ENCODE results near the gene NSFL1C.
"Not testable (repeated sequence)": the region's sequence is repeated elsewhere in the genome, so short reads cannot be mapped to it uniquely, and the experiment has no call there.

Gene NSFL1C

DNA sequence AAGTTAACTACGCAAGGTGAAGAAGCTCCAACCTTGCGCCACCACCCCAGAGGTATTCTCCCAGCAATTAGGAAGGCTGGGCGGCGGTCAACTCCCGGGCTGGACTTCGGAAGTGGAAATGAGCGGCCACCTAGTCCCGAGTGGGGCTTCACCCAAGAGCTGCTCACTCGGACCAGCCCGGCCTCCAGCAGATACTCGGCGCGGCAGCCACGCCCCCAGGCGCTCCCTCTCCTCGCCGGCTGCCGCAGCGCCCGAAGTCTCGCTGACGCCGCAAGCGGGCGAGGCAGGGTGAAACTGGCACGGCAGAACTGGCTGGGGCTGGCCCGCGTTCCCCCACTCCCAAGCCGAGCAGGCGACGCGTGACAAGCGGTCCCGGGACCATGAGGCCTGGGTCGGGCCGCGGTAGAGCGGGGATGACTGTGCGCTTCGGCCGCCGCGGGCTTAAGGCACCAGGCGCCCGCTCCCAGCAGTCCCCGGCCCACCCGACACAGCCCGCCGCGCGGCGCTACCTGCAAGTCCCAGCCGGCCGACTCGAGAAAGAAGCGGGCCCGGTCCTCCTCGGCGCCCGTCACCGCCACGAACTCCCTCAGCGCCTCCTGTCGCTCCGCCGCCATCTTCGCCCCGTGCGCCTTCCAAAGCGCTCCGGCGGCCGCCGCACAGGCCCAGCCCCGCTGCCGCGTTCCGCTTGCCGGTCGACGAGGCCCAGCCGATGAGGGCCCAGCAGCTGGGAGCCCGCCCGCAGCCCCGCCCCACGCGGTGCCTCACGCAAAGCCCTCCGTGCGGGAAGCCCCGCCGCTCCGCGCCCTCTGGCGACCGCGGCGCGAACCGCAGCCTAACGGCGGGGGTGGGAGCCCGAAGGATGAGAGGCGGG lies at the start of gene NSFL1C:
TSS of gene NSFL1C (minus strand) at position 639 of the 871 bp plus-strand sequence. CDS start at position 614, 25 bp downstream.
- peak; percentile 98 for DNase-seq

DNA sequence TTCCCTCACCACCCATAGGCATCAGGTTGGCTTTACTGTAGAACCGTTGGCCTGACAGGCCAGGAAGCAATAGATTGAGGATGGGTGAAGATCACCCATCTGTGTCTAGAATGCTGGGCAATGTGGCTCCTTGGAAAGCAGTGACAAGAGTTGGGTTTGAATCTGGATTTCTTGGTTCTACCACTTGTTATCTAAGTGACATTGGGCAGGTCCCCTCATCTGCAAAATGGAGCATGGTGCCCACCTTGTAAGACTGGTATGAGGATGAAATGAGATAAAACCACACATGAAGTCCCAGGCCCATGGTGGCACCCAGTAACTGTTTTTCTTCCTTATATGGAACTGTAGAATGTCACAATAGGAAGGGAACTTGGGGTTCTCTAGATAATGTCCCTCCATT lies 47.2 kb upstream of the NSFL1C start:
- DNase-seq: no peak

DNA sequence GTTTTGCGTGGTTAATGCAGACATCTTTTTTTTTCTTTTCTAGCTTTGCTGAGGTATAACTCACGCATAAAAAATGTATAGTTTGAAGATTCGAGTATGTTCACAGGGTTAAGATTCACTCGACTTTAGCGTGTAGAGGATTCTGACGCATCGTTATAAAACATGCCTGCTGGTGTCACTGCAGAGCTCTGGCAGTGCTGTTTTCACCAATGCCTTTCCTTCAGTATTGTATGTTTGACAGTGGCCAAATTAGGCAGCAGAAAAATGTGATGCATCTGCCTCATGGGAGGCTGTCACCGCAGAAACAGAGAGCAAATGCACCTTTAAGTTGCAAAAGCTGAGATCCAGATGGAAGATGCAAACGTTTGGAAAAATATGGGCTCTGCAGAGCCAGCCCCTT lies 42.6 kb upstream of the NSFL1C start:
- peak; percentile 46 for DNase-seq

DNA sequence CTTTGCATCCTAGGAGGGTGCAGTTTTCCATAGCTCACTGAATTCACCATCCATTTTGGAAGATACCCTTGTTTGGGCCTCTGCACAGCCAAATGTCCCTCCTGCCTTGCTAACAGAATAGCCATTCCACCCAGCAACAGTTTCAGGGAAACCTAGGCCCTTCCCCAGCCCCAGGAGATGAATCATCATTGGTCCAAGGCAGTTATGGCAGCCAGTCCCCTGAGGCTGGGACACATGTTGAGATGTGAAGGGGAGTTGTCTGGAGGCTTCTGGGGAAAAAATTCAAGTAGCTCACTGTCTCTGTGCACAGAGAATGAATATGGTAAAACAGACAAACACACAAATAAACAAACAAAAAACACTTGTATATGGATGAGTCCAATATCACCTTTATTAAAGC lies 41.9 kb upstream of the NSFL1C start:
- no peak for DNase-seq

DNA sequence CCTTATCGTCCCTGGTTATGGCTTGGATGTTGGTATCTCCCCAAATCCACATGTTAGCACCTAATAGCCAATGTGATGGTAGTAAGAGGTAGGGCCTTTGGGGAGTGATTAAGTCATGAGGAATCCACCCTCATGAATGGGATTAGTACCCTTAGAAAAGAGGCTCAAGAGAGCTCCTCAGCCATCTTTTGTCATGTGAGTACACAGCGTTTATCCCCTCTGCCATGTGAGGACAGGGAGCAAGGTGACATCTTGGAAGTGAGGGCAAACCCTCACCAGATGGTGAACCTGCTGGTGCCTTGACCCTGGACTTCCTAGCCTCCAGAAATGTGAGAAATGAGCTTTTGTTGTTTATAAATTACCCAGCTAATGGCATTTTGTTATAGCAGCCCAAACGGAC lies 40.6 kb upstream of the NSFL1C start:
- DNase-seq: no peak

DNA sequence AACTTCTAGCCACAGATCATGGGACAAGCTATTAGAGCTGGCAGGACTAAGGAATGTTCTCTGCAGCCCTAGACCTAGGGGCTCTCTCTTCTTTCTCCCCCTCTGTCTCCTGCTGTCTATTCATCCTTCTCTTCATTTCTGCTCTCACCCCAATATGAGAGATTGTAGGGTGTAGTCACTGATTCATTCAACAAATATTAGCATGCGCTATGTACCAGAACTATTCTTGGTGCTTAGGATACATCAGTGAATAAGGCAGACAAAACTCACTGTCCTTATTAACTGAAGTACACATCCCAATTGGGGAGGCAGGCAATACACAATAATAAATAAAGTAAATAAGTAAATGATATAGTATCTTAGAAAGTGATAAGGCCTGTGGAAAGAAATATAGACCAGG lies 39.2 kb upstream of the NSFL1C start:
- no peak for DNase-seq

DNA sequence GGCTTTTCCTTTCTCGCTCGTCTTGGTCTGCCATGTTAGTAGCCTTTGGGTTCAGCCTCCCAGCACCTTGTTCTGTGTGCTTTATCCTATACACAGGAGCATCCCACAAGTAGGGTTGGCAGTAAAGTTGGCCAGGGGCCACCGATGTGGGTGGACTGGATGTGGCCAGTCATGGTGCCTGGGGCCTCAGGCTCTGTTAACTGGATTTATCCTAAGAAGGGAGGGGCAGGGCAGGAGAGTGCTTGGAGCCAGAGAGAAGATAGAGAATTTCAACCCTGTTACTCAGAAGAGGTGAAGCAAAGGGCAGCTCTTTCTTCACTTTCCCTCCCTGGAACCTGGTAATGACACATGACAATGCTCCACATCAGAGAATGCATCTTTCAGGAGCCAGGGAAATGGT lies 38.7 kb upstream of the NSFL1C start:
- DNase-seq: no peak

DNA sequence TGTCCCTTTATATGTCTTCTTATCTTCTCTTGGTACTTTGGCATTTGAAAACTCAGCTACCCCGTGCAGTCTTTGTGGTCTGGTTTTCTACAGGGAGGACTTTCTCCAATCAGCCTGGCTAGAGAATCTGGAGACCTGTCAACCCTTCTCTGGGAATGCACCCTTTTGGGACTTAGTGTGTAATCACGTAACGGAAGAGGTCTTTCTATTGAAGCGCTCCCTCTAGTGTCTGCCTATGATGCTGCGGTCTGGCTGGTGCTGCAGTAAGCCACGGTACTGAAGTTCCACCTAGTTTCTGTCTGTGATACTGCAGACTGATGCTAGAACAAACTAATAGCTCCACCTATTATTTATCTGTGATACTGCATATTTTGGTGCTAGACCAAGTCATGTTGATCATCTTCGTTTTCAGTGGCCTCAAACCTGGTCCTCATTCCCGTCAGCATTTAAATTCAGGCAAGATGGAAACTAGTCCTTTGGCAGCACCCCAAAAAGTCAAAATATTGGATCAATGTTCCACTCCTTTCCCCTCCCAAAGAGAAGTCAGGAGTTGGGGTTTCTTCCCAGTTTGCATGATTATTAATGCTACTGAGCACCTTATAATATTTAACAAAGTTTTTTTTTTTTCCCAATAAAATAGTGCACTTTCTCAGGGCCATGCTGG lies 37.0 kb upstream of the NSFL1C start:
- DNase-seq: peak; percentile 77

DNA sequence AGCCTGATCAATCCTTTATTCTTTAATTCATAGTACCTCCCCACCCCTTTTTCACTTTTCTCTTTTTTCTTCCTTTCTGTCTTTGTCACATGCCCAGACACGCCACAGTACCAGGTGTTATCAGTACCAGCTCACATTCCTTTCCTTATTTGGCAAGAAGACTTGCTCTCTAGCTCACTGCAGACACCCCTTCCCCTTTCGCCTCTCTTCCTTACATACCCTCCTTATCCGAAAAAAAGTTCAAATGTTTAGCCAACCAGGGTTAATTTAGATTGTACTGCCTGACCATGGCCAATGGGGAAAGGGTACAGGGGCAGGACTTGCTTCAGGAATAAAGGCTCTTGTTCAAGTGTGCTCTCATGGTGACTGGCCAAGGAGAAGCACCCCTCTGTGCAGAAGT lies 33.8 kb upstream of the NSFL1C start:
- no peak for DNase-seq

DNA sequence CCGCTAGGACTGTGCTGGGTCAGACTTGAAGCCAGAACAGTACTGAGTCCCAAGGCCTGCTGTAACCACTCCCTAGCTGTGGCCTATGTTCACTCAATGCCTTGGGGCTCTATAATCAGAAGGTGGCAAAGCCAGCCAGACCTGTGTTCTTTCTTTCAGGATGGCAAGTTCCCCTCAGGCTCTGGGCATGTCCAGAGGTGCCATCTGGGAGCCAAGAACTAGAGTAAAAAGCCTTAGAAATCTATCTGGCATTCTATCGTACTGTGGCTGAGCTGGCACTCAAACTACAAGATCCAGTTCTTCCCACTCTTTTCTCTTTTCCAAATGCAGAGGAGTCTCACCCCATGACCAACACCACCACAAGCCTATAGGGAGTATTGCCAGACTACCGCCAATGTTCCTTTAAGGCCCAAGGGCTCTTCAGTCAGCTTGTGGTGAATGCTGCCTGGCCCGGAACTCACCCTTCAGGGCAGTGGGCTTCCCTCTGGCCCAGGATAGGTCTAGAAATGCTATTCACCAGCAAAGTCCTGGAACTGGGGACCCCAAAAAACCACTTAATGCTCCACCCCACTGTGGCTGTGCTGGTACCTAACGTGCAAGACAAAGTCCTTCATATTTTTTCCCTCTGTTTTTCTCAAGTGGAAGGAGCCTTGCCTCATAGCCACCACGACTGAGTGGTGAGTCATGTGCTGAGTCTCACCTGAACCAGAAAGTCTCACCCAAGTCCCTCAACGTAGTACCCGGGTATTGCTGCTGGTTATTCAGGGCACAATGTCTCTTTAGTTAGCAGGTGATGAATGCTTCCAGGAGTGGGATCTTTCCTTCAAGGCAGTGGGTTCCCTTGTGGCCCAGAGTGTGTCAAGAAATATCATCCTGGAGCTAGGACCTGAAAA lies 33.1 kb upstream of the NSFL1C start:
- DNase-seq: no peak

DNA sequence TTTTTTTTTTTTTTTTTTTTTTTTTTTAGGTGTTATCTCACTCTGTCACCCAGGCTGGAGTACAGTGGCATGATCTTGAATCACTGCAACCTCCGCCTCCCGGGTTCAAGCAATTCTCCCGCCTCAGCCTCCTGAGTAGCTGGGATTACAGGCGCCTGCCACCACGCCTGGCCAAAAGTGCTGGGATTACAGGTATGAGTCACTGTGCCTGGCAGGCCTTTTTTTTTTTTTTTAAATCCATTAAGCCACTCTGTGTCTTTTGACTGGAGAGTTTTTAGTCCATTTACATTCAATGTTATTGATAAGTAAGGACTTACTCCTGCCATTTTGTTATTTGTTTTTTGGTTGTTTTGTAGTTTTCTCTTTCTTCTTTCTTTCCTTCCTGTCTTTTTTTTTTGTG lies 30.7 kb upstream of the NSFL1C start:
- not testable (repeated sequence) for DNase-seq

DNA sequence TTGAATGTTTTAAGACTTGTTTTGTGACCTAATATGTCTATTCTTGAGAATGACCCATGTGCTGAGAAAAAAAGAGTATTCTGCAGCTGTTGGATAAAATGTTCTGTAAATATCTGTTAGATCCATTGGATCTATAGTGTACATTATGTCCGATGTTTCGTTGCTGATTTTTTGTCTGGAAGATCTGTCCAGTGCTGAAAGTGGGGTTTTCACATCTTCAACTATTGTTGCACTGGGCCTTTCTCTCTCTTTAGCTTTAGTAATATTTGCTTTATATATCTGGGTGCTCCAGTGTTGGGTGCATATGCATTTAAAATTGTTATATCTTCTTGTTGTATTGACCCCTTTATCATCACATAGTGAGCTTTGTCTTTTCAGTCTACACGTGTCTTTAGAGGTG lies 30.3 kb upstream of the NSFL1C start:
- no peak for DNase-seq

DNA sequence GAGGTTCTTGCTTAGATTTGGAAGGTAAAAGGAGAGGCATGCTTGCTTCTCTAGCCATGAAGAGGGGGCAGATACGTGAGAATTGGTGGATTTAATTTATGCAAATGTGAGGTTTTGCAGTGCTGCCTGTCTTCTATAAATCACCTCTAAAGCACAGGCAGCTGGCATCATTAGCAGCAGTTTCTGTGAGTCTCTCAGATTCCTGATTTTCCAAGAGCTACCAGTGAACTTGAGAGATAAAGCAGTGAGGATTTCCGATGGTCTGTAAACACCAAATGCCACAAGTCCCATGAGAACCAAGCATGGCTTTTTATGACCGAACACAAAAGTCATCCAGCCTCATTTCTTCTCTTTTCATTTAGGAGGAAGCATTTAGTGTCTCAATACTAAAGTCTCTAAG lies 27.8 kb upstream of the NSFL1C start:
- no peak for DNase-seq

DNA sequence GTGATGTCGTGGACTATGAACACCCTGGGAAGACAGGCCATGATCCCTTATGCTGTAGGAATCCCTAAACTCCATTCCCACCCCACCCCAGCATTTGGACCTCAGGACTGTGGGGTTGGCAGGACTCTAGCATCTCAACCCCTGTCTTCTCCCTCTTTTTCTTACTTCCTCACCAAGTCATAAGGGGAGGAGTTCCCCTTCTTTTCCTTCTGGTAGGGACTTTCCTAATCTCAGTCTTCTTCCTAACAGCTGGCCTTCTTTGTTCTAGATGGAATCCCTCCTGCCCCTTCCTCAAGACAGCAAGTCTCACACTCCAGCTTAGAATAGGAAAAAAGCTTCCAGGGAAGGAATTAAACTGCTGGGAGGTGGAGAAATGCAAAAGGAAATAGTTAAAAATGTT lies 26.9 kb upstream of the NSFL1C start:
- no peak for DNase-seq

DNA sequence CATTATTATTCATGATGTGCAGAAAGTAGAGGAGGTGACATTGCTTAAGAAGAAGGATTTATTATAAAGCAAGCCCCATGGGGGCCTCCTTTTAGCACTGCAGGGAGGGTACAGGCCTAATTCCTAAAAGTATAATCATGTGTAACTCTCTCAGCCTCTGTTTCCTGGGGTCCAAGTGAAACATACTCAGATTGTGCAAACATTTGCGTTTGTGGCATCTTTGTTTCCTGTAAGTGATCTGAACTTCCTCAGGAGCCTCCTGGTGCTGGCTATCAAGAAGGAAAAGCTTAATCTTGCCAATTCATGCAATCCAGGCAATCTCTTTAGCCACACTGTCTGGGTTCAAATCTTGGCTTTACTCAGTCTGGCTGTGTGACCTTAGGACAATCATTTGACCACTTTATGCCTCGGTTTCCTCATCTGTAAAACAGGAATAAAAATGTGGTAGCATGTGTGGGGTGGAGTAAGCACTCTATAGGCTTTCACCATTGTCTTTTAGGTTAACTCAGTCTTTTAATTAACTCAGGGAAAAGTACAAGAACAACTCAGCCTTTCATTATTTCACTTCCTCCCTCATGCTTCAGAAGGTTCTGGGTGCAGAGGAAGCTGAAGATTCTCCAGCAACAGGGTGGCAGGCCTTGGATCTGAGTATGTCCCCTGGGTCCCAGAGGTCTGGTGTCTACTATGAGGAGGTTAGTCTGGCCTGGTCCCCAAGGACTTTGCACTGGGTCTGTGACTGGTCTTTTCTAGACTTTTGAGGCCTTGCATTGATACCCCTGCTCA lies 25.4 kb upstream of the NSFL1C start:
- DNase-seq: no peak

DNA sequence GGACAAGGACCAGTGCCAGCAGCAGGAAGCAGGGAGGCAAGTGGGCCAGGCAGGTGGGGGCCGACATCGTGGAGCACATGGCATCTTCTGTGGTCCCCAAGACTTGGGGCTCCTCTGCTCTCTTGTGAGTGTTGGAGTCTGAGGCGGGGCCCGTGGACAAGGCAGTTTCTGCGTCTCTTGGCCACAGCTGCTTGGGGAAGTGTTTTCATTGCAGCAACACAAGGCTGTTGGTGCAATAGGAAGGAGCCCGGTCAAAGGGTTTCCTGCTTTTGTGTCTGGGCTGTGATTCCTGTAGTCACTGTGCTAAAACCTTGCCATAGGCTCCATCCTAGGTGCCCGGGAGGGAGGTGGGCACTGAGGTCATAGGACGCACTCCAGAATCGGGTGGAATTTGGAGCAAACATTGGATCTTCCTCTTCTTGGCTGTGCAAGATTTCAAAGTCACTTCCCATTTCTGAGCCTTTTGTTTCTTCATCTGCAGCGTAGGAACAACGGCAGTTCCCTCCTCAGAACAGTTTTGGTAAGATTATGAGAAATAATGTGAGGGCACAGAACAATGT lies 24.7 kb upstream of the NSFL1C start, which contains the start of gene SIRPB2:
TSS of gene SIRPB2 (minus strand) at position 140 of the 560 bp plus-strand sequence. CDS start at position 79, 61 bp downstream.
- DNase-seq: no peak

DNA sequence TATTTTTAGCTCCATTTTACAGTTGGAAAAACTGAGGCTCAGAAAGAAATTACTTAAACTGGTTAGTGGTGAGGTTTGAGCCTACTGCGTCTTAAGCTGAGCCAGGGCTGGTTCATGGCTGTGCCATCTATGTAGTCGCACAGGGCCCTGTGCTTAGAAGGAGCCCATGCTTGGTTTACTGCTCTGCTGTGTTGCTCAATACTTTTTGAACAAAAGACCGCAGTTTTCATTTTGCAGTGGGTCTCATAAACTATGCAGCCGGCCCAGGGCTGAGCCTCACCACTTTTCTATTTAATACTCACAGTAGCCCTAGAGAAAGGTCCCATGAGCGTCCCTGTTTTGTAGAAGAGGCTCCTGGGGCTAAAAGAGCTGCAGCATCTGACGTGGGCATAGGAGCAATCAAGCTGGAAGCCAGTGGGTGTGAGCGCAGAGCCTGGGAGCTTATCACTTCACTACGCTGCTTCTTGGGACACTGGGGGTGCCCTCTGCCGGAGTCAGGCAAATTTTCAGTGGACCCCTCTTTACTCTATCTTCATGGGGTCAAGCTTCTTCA lies 24.1 kb upstream of the NSFL1C start:
- no peak for DNase-seq

DNA sequence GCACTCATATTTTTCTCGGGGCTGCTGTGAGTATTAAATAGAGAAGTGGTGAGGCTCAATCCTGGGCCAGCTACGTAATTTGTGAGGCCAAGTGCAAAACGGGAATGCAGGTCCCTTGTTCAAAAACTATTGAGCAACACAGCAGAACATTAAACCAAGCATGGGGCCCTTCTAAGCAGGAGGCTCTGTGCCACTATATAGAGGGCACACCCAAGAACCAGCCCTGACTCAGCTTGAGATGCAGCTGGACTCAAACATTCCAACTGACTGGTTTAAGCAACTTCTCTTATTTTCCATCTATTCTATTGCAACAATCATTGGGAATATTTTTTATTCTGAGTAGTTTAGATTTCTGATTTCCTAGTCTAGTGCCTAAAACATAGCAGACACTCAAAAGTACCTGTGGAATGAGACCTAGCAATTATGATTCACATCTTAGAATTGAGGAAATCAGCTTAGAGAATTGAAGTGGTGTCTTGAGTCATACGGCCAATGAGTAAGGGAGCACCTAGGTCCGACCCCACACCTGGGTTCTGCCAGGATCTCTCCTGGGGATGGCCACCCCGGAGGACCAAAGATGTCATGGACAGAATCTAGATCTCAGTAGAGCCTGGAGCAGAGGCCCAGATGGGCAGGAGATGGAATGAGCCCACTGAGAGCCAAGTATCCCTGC lies 23.3 kb upstream of the NSFL1C start:
- DNase-seq: no peak

DNA sequence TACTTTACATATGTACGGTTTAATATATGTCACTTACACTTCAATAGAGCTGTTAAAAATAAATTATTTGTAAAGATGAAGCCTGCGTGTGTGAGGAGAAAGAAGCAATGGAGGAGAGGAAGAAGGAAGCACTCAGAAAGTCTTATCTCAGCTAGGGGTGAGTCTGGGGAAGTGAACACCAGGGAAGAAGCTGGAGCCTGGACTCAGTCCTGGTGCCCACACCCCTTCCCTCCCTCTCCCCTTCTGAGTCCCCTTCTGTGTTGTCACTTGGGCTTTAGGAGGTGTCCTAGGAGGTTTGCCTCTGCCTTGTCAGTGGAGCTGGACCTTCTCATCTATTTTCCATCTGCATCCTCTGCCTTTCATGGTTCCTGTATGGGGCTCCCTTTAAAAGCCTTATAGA lies 22.7 kb upstream of the NSFL1C start:
- no peak for DNase-seq

DNA sequence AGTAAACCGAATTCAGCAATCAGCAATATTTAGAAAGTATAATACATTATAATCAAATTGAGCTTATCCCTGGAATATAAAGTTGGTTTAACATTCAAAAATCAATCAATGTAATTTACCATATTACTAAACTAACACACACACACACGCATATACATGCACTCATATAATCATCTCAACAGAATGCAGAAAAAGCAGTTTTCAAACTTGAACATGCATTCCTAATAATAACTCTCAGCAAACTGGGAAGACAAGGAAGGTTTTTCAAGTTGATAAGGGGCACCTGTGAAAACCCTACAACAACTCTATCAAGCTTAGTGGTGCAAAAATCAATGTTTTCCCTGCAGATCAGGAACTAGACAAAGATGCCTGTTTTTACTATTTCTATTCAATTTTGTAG lies 19.9 kb upstream of the NSFL1C start:
- no peak for DNase-seq

DNA sequence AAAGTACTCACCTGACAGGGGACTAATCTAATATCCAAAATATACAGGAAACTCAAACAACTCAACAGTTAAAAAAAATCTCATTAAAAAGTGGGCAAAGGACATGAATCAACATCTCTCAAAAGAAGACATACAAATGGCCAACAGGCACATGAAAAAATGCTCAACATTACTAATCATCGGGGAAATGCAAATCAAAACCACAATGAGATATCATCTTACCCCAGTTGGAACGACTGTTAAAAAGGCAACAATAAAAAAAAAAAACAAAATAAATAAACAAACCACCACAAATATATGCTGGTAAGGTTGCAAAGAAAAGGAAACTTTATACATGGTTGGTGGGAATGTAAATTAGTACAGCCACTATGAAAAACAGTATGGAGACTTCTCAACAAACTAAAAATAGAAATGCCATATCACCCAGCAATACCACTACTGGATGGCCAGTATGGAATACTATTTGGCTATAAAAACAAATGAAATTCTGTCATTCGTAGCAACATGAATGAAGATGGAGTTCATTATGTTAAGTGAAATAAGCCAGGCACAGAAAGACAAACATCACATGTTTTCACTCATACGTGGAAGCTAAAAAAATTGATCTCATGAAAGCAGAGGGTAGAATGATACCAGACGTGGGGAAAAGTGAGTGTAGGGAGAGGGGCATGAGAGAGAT lies 17.9 kb upstream of the NSFL1C start:
- no peak for DNase-seq
